Nucleus accumbens (tissue), 56 donors: Measurements from ENCODE around the gene AS3MT.
"Not testable (repeated sequence)": the region's sequence is repeated elsewhere in the genome, so short reads cannot be mapped to it uniquely, and the experiment has no call there.

ENCODE experiments used
- DNase-seq, 56 donors: peaks; one replicate each; lab custom pipeline; 2025; lab: John Stamatoyannopoulos, UW

The AS3MT gene

GRCh38 chr10:102869258-102870198, at the start of gene AS3MT:
AS3MT (plus strand) TSS chr10:102869470; CDS start chr10:102869593, 123 bp downstream.
- peak in 20 of 56 donors; percentile 10 to 44 (median 26) for DNase-seq

- not testable (repeated sequence) for DNase-seq
Measured at GRCh38 chr10:102820008-102820407, 49.3 kb upstream of the AS3MT start.

GRCh38 chr10:102822222-102822621, 47.0 kb upstream of the AS3MT start:
- no peak for DNase-seq

- no peak for DNase-seq
Measured at GRCh38 chr10:102824664-102825063, 44.6 kb upstream of the AS3MT start.

DNA sequence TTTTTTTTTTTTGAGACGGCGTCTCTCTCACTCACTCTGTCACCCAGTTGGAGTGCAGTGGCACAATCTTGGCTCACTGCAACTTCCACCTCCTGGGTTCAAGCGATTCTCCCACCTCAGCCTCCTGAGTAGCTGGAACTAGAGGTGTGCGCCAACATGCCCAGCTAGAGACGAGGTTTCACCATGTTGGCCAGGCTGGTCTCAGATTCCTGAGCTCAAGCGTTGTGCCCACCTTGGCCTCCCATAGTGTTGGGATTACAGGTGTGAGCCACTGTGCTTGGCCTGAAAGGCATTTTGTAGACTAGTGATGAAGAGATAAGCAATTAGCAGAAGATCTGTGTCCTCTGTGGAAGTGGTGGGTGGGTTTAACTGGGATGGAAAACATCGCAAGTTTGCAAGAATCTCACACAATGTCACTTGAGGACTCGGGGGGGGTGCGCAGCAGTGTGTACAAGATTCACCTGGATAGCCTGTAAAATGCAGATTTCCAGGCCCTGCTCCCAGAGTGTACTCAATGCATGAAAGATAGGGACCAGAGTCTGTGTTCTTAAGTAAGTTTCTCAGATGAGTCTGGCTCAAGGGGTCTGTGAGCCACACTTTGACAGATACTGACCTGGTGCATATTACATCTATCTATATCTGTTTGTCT, 43.0 kb upstream of the AS3MT start:
- DNase-seq, result no peak

GRCh38 chr10:102827597-102827975, 41.7 kb upstream of the AS3MT start:
- no peak for DNase-seq

DNA sequence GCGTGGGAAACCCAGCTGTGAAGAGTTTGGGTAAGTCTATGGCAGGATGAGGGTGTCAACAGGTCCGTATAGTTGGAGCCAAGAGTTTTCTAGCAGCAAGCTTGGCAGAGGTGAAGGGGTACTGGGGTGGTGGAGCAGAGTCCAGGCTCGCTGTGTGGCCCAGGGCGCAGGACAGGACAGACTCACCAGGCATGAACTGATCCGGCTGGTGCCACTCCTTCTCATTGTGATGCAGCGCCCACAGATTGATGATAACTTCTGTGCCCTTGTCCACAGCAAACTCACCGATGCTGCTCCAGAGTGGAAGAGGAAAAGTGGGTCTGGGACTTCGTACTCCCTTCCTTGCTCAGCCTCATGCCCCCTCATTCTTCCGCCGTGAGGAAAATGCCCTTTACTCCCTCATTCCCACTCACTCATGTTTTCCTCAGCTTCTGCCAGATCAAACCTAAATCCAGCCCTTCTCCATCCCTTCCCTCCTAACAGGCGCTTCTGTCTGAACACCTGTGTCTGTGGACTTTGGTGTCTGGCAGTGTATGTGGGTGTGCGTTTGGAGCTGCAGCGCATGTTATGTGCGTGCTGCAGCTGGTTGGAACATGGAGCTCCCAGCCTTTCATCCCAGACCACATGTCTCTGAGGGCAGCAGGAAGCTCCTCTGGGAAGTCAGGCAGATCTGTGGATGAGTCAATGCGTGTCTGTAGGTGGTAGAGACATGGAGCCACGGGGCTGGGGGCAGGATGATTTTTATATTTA, 37.8 kb upstream of the AS3MT start:
- peak in 3 of 56 donors; percentile 11 to 24 (median 12) for DNase-seq

DNA sequence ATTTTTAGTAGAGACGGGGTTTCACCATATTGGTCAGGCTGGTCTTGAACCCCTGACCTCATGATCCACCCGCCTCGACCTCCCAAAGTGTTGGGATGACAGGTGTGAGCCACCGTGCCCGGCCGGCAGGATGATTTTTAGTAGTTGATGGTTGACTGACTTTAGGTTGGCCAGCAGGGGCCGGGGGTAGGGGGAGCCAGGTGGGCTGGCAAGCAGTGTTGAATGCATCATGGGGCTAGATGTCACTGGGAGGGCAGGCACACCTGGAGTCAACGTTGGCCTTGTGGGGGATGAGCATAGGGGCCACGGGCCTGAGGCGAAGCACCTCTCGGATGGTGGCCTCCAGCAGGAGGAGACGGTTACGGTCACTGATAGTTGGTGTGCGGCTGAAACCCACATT, 37.0 kb upstream of the AS3MT start:
- DNase-seq, result no peak

DNA sequence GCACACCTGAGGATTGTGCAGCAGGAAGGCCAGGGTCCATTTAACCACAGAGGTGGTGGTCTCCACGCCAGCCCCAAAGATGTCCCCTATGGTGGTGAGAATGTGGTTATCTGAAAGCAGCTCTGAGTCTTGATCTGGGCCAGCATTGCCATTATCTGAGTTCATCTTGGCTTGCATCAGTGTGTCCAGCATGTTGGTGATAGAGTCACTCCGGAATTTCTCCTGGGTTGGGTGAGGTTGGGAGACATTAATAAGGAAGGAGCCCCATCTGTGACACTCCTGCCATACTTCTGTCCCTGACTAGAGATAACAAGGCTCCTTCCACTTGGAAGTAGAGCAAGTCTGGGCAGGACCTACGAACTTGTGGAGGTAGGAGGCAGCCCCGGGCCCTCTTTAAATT, 36.3 kb upstream of the AS3MT start:
- no peak for DNase-seq

- no peak for DNase-seq
Measured at GRCh38 chr10:102834143-102834542, 35.1 kb upstream of the AS3MT start.

DNA sequence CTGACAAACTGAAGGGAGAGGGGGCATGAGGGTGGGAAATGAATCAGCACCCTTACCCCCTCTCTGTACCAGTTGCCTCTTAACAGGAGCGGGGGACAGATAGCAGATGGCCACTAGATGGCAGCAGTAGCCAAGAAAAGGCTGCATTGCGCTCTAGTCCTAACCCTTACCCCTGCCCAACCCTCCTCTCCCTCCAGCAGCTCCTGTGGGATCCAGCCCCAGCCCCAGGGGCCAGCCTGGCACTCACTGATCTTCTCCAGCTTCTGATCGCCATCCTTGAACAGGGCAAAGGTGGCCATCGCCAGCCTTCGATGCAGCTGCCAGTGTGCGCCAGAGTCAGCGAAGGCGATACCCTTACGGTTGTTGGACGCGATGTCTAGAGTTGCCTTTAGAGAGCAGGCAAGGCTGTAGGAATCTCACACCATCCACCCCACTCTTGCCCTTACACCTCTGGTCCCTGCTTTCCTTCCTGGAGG, 34.2 kb upstream of the AS3MT start:
- peak in 48 of 56 donors; percentile 6 to 83 (median 42) for DNase-seq

GRCh38 chr10:102837230-102837721, 32.0 kb upstream of the AS3MT start, which contains the start of gene CYP17A1:
CYP17A1 (minus strand) TSS chr10:102837413; CDS start chr10:102837361, 52 bp downstream.
- no peak for DNase-seq

GRCh38 chr10:102838276-102838927, 30.9 kb upstream of the AS3MT start:
- not testable (repeated sequence) for DNase-seq

GRCh38 chr10:102841827-102842345, 27.4 kb upstream of the AS3MT start:
- no peak for DNase-seq

- DNase-seq, result not testable (repeated sequence)
Measured at GRCh38 chr10:102843139-102843538, 26.1 kb upstream of the AS3MT start.

GRCh38 chr10:102844190-102844776, 25.0 kb upstream of the AS3MT start:
- not testable (repeated sequence) for DNase-seq

DNA sequence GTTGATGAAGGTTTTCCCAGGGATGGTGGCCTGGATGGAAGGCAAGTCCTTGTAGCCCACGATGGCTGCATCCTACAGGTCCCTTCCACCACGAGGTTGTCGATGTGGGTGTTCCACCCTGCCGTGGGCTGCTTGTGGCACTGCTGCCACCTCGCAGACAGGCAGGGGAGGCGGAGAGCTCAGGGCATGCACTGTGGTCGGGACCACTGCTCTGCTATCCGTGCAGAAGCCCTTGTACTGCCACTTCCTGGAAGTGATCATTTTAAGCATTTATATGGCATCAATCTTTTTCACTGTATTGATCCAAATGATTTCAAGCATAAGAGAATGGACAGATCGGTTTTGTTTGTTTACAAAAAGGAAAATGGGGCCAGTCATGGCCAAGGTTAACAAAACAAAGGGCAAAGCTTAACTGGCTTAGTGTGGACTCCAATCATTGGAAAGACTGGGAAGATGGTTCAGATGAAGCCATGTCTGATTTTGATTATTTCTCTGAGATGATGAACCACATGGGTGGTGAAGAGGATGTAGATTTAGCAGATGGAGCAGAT, 23.8 kb upstream of the AS3MT start:
- DNase-seq, result no peak

GRCh38 chr10:102850025-102850518, 19.2 kb upstream of the AS3MT start:
- no peak for DNase-seq

- not testable (repeated sequence) for DNase-seq
Measured at GRCh38 chr10:102853237-102853636, 16.0 kb upstream of the AS3MT start.
